NCI-H524 treated with DMSO at 0.1 percent for 48 hours (cell line): ENCODE data around the gene AHRR.

Experiments
- DNase-seq: peaks from one replicate; lab custom pipeline; 2025; lab: John Stamatoyannopoulos, UW

AHRR gene

DNA sequence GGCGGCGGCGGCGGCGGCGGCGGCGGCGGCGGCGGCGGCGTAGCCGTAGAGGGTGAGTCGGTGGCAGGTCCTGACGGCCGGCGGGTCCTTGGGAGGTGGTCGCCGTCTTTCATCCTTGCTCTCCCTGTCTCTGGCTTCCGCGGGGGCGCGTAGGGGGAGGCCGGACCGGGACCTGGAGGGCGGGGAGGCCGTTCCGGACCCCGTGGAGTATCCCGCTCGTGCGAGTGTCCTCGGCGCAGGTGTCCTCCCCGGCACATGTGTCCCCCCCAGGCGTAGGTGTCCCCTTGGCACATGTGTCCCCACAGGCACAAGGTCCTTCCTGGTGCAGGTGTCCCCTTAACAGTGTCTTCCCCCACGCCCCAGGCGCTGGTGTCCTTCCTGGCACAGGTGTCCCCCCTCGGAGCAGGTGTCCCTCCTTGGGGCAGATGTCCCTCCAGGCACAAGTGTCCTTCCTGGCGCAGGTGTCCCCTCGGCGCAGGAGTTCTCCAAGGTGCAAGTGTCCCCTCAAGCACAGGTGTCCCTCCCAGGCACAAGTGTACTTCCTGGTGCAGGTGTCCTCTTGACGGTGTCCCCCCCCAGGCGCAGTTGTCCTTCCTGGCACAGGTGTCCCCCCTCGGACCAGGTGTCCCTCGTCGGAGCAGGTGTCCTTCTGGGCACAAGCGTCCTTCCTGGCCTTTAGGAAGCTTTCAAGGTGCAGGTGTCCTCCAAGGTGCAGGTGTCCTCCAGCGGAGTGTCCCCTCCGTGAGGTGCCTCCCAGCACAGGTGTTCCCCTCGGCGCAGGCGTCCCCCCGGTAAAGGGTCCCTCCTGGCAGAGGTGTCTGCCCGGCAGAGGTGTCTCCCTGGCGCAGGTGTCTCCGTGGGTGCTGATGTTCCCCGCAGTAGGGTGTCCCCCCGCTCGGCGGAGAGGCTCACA is 122.0 kb downstream of the AHRR start:
- no peak for DNase-seq

DNA sequence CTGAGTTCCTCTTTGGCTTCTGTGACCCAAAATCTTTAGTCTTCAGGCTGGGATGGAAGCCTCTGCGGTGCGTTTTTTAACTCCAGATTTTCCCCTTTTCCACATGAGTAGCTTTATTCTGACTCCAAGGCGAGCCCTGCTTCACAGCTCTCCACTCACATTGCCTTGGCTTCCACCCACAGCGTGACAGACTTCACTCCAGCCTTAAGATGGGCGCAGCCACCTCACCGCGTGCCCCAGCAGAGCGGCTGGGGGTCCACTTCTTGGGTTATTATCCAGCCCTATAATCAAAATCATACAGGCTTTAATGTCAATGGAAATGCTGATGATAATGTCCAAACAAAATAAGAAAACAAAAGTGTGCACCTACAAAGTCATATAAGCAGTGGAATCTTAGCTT is 122.7 kb downstream of the AHRR start:
- no peak for DNase-seq

GRCh38 chr5:445591-445990 is 124.1 kb downstream of the AHRR start:
- DNase-seq = no peak

DNA sequence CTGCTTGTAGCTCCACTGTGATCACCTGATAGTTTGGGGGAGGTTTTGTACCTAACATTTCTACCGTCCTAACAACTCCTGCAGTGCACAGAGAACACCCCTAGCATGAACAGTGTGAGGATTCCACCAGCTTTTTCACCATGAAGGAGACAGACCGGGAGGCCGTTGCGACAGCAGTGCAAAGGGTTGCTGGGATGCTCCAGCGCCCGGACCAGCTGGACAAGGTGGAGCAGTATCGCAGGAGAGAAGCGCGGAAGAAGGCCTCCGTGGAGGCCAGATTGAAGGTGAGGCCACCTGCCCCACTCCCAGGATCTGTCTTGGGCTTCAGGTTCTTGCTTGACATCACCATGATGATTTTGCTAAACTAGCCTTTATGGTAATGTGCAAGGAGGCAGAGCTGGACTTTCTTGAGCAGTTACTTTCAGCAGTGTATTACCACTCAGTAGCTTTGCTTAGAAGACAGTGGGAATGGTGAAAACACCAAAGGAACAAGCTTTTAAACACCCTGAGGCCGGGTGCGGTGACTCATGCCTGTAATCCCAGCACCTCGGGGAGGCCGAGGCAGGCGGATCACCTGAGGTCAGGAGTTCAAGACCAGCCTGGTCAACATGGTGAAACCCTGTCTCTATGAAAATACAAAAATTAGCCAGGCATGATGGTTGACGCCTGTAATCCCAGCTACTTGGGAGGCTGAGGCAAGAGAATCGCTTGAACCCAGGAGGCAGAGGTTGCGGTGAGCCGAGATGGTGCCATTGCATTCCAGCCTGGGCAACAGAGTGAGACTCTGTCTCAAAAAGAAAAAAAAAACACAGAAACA is 124.8 kb downstream of the AHRR start:
- no peak for DNase-seq

- DNase-seq = no peak
These were observed 125.4 kb downstream of the AHRR start for GRCh38 chr5:446883-447263.

DNA sequence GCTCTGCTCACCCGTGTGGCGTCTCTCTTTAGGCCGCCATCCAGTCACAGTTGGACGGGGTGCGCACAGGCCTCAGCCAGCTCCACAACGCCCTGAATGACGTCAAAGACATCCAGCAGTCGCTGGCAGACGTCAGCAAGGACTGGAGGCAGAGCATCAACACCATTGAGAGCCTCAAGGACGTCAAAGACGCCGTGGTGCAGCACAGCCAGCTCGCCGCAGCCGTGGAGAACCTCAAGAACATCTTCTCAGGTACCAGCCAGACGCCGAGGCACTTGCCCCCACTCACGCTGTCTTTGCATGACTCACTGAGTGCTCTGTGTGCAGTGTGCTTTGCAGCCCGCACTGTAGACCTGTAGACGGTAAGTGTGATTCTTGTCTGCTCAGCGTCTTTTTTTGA is 126.0 kb downstream of the AHRR start:
- DNase-seq = no peak

GRCh38 chr5:448061-448765 is 126.7 kb downstream of the AHRR start:
- DNase-seq = no peak

DNA sequence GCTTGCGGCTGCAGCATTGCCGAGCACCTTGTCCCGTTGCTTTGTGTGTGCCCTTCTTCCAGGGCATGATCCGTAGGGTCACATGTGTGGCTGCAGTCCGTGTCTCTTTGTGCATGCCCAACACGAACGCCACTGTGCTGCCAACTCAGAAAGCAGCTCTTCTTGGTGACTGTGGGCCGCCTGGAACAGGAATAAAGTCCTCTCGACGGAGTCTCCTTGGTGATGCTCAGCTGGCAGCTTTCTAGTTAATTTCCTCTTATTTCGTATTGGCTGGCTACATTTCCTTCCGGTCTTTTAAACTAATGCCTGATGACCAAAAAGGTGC is 127.2 kb downstream of the AHRR start:
- no peak for DNase-seq

- DNase-seq = no peak
These were observed 127.6 kb downstream of the AHRR start for GRCh38 chr5:449151-449550.

DNA sequence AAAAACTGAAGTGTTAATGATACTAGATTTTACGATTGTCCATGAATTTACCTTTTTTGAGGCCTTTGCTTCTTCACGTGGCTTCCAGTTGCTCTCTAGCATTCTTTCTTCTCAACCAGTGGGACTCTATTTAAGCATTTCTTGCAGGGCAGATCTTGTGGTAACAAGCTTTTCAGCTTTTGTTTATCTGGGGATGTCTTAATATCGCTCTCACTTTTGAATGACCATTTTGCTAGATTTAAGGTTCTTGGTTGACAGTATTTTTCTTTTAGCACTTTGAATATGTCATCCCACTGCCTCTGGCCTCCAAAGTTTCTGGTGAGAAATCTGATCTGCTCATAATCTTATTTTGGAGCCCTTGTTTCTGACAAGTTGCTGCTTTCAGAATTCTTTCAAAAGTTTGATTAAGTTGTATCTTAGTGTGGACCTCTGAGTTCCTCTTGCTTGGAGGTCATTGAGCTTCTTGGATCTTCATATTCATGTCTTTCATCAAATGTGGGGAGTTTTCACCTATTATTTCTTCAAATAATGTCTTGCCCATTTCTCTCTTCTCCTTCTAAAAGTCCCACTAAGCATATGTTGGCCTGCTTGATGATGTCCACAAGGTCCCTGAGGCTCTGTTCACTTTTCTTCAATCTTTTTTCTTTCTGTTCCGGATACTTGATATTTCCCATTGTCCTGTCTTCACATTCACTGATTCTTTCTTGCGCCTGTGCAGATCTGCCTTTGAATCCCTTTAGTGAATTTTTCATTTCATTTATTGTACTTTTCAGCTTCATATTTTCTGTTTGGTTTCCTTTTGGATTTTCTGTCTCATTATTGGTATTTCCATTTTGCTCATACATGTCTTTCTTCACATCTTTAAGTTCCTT is 130.3 kb downstream of the AHRR start:
- no peak for DNase-seq

- DNase-seq = no peak
These were observed 131.6 kb downstream of the AHRR start for GRCh38 chr5:452978-453710.

DNA sequence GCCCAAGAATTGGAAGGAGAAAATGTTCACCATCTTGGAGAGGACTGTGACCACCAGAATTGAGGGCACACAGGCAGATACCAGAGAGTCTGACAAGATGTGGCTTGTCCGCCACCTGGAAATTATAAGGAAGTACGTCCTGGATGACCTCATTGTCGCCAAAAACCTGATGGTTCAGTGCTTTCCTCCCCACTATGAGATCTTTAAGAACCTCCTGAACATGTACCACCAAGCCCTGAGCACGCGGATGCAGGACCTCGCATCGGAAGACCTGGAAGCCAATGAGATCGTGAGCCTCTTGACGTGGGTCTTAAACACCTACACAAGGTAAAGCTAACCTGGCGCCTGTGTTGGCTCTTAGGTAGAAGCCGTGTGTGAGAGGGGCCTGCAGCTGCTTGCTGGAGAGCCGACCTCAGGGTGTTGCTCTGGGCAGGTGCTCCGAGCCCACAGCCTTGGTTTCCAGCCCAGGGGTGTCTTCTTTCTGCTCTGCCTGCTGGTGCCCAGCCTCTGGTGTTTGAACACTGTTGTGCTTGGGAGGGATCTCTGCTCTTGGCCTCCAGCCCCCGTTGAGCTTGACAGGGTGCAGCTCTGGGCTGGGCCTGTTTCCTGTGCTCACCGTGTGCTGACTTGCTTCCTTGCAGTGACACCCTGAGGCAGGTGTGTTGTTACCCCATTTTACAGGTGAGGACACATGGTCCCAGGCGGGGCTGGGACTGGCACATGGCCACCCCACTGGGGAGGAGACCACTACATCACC is 132.4 kb downstream of the AHRR start:
- DNase-seq = no peak

DNA sequence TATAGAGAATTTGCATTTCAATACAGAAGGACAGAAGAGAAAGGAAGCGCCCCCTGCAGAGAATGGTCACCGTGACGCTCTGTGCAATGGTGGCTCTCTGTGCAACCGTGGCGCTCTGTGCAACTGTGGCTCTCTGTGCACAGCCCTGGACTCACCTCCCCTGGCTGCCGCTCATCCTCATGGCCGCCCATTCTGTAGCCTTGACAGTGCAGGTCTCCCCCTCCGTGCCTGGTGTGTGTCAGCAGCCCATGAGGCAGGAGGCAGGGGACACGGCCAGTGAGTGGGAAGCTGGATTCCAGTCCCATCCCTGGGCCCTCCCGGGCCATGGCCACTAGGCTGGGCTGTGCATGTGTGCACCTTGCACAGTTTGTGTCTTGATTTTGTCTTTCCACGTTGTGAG is 133.4 kb downstream of the AHRR start:
- DNase-seq = no peak

- DNase-seq = no peak
These were observed 134.3 kb downstream of the AHRR start for GRCh38 chr5:455806-456205.

DNA sequence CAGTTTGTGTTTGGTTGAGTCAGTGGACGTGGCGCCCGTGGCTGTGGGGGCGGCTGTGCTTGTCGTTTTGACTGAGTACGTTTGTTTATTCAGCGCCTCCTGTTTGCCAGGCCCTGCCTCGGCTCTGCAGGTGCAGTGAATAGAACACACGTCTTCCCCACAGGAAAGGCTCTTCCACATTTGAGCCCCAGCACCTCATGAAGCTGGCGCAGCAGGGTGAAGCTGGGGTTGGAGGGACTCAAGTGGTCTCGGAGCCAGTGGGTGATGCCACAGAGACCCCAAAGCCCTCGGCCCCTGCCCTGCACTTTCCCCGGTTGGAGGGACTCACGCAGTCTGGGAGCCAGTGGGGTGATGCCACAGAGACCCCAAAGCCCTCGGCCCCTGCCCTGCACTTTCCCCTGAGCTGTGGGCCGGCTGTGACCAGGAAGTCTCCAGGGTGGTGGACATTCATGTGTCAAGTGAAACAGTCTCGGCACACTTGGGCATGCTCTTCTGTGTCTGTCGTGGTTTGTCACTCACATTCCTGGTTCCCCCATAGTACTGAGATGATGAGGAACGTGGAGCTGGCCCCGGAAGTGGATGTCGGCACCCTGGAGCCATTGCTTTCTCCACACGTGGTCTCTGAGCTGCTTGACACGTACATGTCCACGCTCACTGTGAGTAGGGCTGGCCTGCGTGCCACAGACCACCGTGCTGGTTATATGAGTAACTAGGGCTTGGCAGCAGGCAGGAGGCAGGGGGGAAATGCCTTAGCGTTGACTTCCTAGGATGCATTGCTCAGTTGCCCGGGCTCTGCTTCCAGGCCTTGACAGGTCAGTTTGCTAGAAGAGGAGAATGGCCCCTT is 135.1 kb downstream of the AHRR start:
- DNase-seq = no peak

- DNase-seq = no peak
These were observed 135.9 kb downstream of the AHRR start for GRCh38 chr5:457195-457961.

DNA sequence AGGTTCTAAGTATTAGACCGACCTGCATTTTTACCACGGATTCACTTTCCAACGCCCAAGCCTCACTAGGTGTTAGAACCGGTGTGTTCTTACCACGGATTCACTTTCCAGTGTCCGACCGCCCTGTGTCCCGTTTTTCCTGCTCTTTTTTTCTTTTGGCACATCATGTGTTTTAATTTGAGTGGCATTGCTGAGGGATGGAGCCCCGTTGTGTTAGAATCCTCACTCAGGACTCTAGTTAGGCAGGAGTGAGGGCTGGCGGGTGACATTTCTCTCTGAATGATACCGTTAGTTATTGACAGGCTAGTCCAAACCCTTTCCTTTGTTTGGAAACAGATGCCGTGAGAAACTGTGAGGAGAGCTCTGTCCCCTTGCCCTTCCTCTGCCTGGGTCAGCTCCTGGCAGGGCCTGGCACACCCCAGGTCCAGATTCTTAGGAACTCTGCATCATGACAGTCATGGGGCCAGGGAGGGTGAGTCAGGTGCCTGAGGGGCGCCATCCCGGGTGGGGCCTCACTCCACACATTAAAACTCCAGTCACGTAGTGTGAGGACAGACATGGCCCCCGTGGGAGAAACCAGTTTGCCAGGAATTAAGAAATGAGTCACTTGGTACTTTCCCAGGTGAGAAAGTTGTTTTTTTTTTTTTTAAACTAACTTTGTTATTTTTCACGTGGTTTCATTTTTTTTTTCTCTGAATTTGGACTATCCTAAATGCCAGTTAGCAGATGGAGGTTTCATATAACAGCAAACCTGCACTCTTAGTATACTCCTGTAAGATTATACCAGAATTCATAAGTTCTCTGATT is 137.2 kb downstream of the AHRR start:
- DNase-seq = no peak
